Forelimb muscle (tissue), 1 donor: Measurements from ENCODE around the gene TMC5. TPM values are rescaled to one million over a fixed set of nuclear protein-coding genes. Genes with fewer than 3 reads are reported as not detected.
"Not testable (repeated sequence)": the region's sequence is repeated elsewhere in the genome, so short reads cannot be mapped to it uniquely, and the experiment has no call there.

ENCODE experiments used
- DNase-seq: peaks from one replicate; pipeline ENCODE4 v3.0.0-alpha.2; 2013; ENCODE audit warnings: low read depth
- polyA plus RNA-seq: library from polyadenylated mRNA; unstranded; fragments of 120-200 nt; gene quantifications from one replicate; pipeline ENCODE4 v1.2.1, GENCODE V29; 2013; ENCODE audit not compliant: insufficient read length

The TMC5 gene
- polyA plus RNA-seq, 1 donor: 0.05 TPM

DNA sequence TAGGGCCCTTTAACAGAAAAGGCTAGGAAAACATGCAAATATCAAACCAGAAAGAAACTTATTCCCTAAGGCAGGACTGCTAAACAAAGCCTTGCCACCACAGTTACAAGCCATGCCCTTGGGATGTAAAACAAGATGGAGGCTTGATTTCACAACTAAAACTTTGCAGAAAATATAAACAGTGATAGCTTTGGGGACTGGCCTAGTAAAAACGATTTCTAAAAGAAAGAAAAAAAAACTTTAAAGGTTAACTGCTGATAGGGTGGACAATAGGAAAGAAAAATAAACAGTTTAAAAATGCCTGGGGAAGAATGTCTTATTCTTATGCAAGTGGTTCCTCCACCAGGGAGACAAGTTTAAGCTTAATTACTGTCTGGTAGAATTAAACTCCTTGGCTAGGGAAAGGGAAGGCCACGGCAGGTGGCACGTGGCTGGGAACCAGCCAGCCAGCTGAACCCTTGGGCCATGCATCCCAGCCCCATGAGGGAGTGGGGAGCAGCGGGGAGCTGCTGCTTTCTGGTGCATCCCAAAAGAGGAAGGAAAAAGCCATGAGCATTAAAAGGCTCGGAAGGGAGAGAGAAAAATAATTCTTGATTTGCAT lies 10.7 kb upstream of the TMC5 start:
- DNase-seq: no peak

DNA sequence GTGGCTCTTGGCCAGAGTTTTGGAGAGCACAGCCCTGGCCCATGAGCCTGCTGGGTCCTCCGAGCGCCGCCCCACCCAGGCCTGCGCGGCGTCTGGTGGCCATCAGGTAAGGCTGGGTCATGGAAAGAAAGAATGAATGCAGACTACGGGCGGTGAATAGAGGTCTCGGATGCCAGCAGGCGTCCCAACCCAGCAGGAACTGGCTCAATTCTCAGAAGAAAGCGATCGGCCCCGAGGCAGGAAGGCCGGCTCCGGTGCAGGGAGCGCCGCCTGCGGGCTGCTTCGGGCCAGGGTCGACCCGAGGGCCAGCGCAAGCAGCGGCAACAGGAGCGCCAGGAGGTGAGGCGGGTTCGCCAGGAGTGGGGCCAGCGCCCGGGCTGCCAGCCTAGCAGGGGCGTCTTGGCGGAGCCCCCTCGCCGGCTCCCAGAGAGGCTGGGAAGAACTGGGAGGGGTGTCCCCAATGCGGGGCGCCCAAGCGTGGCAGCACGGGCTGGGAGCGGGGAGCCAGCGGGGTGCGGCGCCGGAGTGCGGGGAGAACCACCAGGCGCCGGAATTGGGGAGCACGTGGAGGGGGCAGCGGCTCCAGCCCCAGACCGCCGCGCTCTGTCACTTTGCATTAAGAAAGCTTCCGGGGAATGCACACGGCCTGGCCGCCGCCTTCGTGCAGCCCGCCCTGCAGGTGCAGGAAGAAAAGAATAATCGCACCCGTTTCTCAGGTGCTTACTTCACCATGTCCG lies 7.1 kb upstream of the TMC5 start:
- DNase-seq: no peak

DNA sequence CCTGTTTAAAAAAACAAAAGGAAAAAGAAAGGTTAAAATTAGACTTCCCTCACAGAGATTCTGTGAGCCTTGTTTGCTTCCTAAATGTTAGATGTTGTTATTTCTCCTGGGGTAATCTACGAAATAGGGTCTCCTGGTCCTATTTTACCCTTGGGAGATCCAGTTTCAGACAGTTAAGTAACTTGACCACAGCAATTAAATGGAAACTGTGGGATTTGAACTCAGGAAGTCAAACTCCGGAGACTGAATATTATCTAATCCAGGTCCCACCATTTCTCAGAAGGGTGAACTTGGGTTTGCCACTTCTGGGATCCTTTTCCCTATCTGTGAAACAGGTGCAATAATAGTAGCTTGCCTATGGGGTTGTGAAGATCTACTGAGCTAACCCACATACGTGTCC lies 6.4 kb upstream of the TMC5 start:
- no peak for DNase-seq

DNA sequence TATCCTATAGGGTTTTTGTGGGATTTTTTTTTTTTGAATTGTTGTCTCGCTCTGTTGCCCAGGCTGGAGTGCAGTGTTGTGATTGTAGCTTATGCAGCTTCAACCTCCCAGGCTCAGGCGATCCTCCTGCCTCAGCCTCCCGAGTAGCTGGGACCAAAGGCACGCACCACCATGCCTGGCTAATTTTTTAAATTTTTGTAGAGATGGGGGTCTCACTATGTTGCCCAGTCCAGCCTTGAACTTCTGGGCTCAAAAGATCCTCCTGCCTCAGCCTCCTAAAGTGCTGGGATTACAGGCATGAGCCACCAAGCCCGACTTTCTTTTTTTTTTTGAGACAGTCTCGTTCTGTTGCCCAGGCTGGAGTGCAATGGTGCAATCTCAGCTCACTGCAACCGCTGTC lies 5.6 kb upstream of the TMC5 start:
- DNase-seq: not testable (repeated sequence)

DNA sequence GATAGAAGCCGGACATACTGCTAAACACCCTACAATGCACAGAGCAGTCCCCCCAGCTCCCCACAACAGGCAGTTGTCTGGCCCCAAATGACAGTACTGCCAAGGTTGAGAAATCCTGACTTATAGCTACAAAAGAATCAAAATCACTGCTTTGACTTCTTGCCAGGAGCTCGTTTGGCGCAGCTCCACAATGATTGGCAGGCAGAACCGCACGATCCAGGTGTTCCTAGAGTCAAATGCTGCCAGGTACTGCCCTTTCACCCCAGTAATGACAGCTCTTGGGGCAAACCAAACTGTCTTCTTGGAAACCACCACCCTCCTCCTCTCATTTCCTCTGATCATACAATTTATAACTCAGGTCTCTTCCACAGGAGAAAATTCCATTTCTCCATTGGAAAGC lies 2.2 kb upstream of the TMC5 start:
- DNase-seq: no peak

DNA sequence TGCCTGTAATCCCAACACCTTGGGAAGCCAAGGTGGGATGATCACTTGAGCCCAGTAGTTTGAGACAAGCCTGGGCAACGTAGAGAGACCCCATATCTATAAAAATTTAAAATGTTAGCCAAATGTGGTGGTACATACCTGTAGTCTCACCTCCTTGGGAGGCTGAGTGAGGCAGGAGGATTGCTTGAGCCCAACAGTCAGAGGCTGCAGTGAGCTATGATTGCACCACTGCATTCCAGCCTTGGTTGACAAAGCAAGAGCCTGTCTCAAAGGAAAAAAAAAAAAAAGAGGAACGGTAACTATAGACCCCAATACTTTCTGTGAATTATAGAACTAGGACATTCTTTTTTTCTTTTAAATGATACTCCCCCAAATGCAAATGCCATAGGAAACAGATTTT lies 1.8 kb upstream of the TMC5 start:
- no peak for DNase-seq

DNA sequence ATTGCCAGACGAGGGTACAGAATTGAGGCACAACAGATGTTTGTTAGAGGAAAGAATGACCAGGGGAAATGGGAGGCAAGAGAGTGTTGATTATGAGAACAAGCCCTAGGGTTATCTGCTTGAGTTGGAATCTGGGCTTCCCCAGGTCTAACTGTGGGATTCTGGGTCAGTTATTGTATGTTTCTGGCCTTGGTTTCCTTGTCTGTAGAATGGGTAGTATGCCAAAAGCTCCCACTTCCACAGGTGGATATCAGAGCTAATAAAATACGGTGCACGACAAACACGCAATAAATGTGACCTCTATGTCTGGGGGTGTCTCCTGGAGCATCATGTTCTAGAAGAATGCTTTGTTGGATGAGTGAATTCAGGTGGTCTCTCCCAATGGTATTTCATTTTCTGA lies 517 bp downstream of the TMC5 start:
- DNase-seq: no peak

DNA sequence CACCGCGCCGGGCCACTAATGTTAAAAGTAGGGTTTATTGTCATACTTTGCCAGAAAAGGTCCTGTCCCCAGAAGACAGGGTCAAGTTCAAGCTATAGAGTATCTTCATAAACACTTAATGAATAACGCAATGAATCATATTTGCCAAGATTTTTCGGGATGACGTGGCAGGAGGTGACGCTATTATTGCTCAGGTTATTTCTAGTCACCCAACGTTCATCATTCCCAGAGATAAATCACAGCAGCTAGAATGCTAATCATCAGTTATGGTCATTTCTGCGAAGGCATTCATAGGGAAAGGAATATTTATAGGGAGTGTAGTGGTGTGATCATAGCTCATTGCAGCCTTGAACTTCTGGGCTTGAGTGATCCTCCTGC lies 2.0 kb downstream of the TMC5 start:
- DNase-seq: no peak

DNA sequence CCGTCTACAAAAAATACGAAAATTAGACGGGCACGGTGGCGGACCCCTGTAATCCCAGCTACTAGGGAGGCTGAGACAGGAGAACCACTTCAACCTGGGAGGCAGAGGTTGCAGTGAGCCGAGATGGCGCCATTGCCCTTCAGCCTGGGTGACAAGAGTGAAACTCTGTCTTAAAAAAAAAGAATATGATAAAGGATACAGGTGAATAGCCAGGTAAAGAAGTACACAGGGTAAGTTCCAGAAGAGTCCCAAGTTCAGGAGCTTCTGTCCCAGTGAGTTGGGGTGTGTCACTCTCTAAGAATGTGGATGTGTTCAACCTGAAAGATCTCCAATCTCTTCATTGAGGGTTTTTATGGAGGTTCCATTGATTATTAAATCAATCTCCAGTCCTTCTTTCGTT lies 6.8 kb downstream of the TMC5 start:
- no peak for DNase-seq

- DNase-seq: no peak
Observed at GRCh38 chr16:19430345-19430744, 12.7 kb downstream of the TMC5 start.

- DNase-seq: no peak
Observed at GRCh38 chr16:19431636-19432340, 14.1 kb downstream of the TMC5 start.

DNA sequence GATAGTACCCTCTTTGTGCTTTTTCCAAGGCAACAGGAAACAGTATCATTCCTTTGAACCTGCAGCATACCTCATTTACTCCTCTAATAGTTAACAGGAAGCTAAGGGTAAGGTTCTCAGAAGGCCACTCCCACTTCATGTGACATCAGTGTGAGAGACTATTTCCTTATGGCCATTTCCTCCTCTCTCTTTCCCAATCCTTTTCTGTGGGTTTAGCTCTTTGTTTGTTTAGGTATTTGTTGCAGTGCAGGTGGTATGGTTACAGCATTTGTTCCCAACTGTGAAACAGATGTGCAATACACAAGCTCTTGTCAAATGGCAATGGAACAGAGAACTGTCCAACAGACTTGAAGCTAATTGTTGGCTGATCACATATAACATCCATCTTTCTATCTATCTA lies 14.7 kb downstream of the TMC5 start:
- DNase-seq: no peak

DNA sequence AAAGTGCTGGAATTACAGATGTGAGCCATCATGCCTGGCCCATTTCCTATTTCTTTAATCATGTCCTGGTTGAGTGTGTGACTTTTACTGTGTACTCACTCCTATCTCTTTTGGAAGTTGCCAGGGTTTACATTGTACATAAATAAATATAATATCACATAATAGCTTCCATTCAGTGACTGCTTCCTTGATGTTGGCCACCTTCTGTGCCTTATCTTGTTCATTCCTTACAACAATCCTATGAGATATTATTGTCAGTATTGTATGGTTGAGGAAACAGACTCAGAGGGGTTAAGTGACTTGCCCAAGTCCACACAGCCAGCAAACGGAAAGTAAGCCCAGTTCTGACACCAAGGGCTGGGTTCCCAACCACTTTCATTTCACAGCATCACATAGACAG lies 16.9 kb downstream of the TMC5 start:
- DNase-seq: no peak

GRCh38 chr16:19436540-19436939 lies 18.9 kb downstream of the TMC5 start:
- no peak for DNase-seq

- no peak for DNase-seq
Observed at GRCh38 chr16:19437280-19437679, 19.6 kb downstream of the TMC5 start.

GRCh38 chr16:19438739-19439138 lies 21.1 kb downstream of the TMC5 start:
- DNase-seq: no peak

- DNase-seq: no peak
Observed at GRCh38 chr16:19439483-19439882, 21.8 kb downstream of the TMC5 start.

- no peak for DNase-seq
Observed at GRCh38 chr16:19443659-19444058, 26.0 kb downstream of the TMC5 start.

- no peak for DNase-seq
Observed at GRCh38 chr16:19446300-19446846, 28.7 kb downstream of the TMC5 start.

GRCh38 chr16:19446886-19447285 lies 29.2 kb downstream of the TMC5 start:
- DNase-seq: no peak

DNA sequence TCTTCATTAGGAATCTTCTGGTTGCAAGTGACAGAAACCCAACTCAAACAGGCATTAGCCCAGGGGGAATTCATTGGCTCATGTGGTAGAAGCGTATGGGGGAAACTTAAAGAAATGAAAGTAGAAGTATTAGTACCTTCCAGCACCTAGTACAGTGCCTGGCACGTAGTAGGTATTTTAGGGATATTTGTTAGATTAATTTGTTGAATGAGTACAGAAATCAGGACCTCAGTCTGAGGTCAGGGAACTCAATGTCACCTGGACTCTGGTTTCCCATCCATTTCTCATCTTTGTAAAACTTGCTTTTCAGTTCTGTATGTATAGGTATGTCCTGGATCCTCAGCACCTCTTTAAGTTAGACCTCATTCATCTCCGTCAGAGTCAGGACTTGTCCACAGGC lies 32.5 kb downstream of the TMC5 start:
- no peak for DNase-seq

GRCh38 chr16:19458722-19459379 lies 41.2 kb downstream of the TMC5 start:
- DNase-seq: no peak
